Measurements from ENCODE around the gene CLHC1.
"Not testable (repeated sequence)": the region's sequence is repeated elsewhere in the genome, so short reads cannot be mapped to it uniquely, and the experiment has no call there.

Gene CLHC1

GRCh38 chr2:55232084-55232862, at the start of gene CLHC1, which contains the start of gene RPS27A:
TSS of gene CLHC1 (minus strand) at chr2:55232293. CDS start at chr2:55222411, 9,882 bp downstream.
TSS of gene RPS27A (plus strand) at chr2:55232688. CDS start at chr2:55232825, 137 bp downstream.
- DNase-seq: peak; percentile 98

- not testable (repeated sequence) for DNase-seq
Observed at GRCh38 chr2:55280851-55281546, 48.9 kb upstream of the CLHC1 start.

- not testable (repeated sequence) for DNase-seq
Observed at GRCh38 chr2:55279859-55280424, 47.8 kb upstream of the CLHC1 start.

GRCh38 chr2:55279214-55279835, 47.2 kb upstream of the CLHC1 start:
- DNase-seq: not testable (repeated sequence)

- no peak for DNase-seq
Observed at GRCh38 chr2:55277310-55277709, 45.2 kb upstream of the CLHC1 start.

- not testable (repeated sequence) for DNase-seq
Observed at GRCh38 chr2:55274346-55274745, 42.3 kb upstream of the CLHC1 start.

GRCh38 chr2:55269645-55269990, 37.5 kb upstream of the CLHC1 start:
- DNase-seq: no peak

GRCh38 chr2:55268907-55269644, 37.0 kb upstream of the CLHC1 start, which contains the start of gene MTIF2:
TSS of gene MTIF2 (minus strand) at chr2:55269231. CDS start at chr2:55263858, 5,373 bp downstream.
- DNase-seq: peak; percentile 95

GRCh38 chr2:55268288-55268906, 36.3 kb upstream of the CLHC1 start:
- DNase-seq: no peak

- not testable (repeated sequence) for DNase-seq
Observed at GRCh38 chr2:55259586-55259985, 27.5 kb upstream of the CLHC1 start.

- no peak for DNase-seq
Observed at GRCh38 chr2:55252832-55253231, 20.7 kb upstream of the CLHC1 start.

GRCh38 chr2:55247025-55247424, 14.9 kb upstream of the CLHC1 start:
- no peak for DNase-seq

- no peak for DNase-seq
Observed at GRCh38 chr2:55245411-55245810, 13.3 kb upstream of the CLHC1 start.

GRCh38 chr2:55242617-55243016, 10.5 kb upstream of the CLHC1 start:
- no peak for DNase-seq

GRCh38 chr2:55241582-55241981, 9.5 kb upstream of the CLHC1 start:
- not testable (repeated sequence) for DNase-seq

GRCh38 chr2:55239656-55240222, 7.6 kb upstream of the CLHC1 start:
- no peak for DNase-seq

GRCh38 chr2:55236992-55237543, 5.0 kb upstream of the CLHC1 start:
- no peak for DNase-seq

- DNase-seq: no peak
Observed at GRCh38 chr2:55235724-55236538, 3.8 kb upstream of the CLHC1 start.

GRCh38 chr2:55233658-55233940, 1.5 kb upstream of the CLHC1 start:
- no peak for DNase-seq

GRCh38 chr2:55232863-55233657, 967 bp upstream of the CLHC1 start:
- peak; percentile 87 for DNase-seq

Data from activated effector memory CD4-positive, alpha-beta T cell treated with anti-CD3 and anti-CD28 coated beads, Interleukin-2, amount 50 U/mL, for 16 hours (primary cell).